Hepatocyte (in vitro differentiated cells): Measurements from ENCODE around the gene TMEM19.

Experiments
- CTCF ChIP-seq: fragments of 200-600 bp; sonication (generic); IDR thresholded peaks from 2 replicates; pipeline ENCODE4 v1.5.1; 2016; ENCODE audit warnings: antibody characterized with exemption, mild to moderate bottlenecking; ENCODE audit not compliant: poor library complexity
- EZH2phosphoT487 ChIP-seq: fragments of 200-600 bp; sonication (generic); IDR thresholded peaks from one replicate; pipeline ENCODE4 v1.6.1; 2018; ENCODE audit warnings: antibody characterized with exemption, mild to moderate bottlenecking, low read depth, moderate library complexity; ENCODE audit not compliant: unreplicated experiment, severe bottlenecking

GRCh38 chr12:71655907-71656306, 30.0 kb upstream of the TMEM19 start:
- TF ChIP-seq CTCF, result no peak
- no peak for TF ChIP-seq EZH2phosphoT487
